Gastrocnemius medialis (tissue), 4 donors: ENCODE results near the gene SGMS1.

Source experiments
- CTCF ChIP-seq, 5 experiments: fragments of 450-650 bp in 3 of 5; fragments of 200-600 bp in 2 of 5; sonication (generic) in 2 of 5; IDR thresholded peaks in 4 of 5; conservative IDR thresholded peaks in 1 of 5; 1 replicate in 4 of 5; 2 replicates in 1 of 5; pipeline ENCODE4 v1.5.1; 2016 to 2019; ENCODE audit warnings: antibody characterized with exemption in 5 of 5, mild to moderate bottlenecking in 3 of 5, moderate library complexity in 3 of 5
- POLR2A ChIP-seq, 2 donors: fragments of 450-650 bp; IDR thresholded peaks; one replicate each; pipeline ENCODE4 v1.6.1; 2017; ENCODE audit warnings: antibody characterized with exemption in 2 of 2, mild to moderate bottlenecking in 2 of 2, moderate library complexity in 2 of 2

- TF ChIP-seq CTCF (IDR thresholded peaks at IDR 0.05 in 4 of 5, conservative IDR thresholded peaks at IDR 0.05 in 1 of 5): no peak
- no peak for TF ChIP-seq POLR2A (IDR thresholded peaks at IDR 0.05)
Observed at GRCh38 chr10:50423448-50423847, 200.3 kb downstream of the SGMS1 start.
